Measurements from ENCODE around the gene NPY.
"Not testable (repeated sequence)": the region's sequence is repeated elsewhere in the genome, so short reads cannot be mapped to it uniquely, and the experiment has no call there.

Gene NPY

DNA sequence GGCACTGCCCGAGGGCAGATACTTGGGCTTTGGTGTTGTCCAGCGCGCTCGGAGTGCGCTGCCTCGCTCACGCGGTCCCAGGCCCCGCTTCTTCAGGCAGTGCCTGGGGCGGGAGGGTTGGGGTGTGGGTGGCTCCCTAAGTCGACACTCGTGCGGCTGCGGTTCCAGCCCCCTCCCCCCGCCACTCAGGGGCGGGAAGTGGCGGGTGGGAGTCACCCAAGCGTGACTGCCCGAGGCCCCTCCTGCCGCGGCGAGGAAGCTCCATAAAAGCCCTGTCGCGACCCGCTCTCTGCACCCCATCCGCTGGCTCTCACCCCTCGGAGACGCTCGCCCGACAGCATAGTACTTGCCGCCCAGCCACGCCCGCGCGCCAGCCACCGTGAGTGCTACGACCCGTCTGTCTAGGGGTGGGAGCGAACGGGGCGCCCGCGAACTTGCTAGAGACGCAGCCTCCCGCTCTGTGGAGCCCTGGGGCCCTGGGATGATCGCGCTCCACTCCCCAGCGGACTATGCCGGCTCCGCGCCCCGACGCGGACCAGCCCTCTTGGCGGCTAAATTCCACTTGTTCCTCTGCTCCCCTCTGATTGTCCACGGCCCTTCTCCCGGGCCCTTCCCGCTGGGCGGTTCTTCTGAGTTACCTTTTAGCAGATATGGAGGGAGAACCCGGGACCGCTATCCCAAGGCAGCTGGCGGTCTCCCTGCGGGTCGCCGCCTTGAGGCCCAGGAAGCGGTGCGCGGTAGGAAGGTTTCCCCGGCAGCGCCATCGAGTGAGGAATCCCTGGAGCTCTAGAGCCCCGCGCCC lies at the start of gene NPY:
Gene NPY (plus strand): TSS at position 294 of the 802 bp plus-strand sequence. CDS start 1,051 bp downstream, outside the sequence.
- no peak for DNase-seq (ENCODE audit: low read depth)

DNA sequence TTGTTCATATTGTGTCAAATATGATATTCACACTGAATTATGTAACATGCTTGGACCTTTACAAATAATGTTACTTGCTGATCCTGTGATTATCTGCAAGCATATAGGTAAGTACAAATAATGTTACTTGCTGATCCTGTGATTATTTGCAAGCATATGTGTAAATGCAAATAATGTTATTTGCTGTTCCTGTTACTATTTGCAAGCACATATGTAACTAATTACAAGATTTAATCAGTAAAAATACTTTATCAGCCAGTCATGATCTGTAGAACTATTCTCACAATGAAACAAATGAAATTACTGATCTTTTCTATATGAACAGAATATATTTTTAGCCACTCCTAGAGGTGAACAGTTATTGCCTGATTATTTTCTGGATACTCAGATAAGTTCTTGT lies 44.7 kb upstream of the NPY start:
- no peak for DNase-seq (ENCODE audit: low read depth)

DNA sequence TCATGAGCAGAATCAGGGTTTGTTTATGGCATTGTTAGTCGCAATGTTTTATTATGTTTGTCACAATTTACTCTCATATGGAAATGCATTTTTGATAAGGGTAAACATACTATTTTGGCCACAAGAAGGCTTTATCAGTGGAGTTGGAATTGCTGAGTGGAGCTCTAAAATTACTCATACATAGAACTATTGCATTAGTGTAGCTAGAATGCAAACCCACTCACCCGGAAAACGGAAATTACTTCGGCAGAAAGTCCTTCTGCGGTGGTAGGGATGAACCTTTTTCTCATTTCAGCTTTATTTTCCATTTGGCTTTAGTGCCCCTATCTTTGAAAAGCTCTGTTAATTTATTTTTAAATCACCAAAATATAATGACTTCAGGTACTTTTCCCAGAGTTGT lies 42.8 kb upstream of the NPY start:
- DNase-seq (ENCODE audit: low read depth) = no peak

DNA sequence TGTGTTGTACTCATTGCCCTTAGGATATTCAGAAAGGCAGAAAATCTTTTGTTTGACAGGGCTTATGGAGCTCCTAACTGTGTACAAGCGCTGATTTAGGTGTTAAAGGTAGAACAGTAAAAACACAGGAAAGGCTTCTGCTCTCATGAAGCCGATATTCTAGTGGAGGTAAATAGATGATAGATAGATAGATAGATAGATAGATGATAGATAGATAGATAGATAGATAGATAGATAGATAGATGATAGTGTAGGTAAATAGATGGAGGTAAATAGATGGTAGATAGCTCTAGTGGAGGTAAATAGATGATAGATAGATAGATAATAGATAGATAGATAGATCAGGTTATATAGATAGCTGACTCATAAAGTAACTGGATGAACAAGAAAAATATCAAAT lies 39.4 kb upstream of the NPY start:
- no peak for DNase-seq (ENCODE audit: low read depth)

DNA sequence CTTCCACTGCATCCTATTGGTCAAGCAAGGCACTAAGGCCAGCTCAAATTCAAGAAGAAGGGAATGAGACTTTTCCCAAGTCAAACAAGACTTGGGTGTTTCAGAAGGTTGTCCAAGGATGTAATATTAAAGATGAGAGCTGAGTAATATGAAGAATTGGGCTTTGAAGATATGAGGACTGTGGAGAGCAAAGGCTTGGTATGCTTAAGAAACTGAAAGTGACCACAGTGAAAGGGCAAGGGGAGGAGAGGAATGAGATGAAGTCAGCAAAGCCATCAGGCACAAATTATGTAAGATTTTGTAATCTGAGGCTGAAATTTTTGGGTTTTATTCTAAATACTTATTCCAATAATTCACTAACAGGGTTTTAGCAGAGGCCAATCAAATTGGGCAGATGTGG lies 38.6 kb upstream of the NPY start:
- DNase-seq (ENCODE audit: low read depth) = no peak

DNA sequence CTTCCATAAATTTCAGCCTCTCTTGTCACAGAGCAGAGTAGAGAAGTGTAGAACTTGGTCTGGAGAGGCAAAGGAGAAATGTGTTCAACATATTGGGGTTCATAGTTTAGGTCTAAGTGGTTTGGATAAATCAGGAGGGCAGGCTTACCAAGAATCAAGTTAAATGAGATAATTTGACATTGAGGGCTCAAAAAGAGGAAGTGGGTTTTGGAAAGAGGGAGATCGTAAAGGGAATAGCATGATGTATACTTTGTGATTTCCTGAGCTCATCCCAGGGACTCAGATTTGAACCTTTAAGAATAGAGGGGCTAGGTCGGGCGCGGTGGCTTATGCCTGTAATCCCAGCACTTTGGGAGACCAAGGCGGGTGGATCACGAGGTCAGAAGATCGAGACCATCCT lies 34.7 kb upstream of the NPY start:
- no peak for DNase-seq (ENCODE audit: low read depth)

DNA sequence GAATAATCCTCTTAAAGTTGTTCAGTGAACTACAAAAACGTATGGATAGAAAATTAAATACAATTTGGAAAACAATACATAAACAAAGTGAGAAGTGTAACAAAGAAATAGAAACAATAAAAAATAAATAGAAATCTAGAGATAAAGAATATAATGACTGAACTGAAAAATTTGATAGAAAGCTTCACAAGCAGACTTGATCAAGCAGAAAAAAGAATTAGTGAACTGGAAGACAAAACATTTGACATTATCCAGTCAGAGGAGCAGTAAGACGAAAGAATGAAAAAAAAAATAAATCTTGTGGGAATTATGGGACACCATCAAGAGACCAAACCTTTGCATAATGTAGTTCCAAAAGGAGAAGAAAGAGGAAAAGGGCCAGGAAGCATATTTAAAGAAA lies 32.4 kb upstream of the NPY start:
- no peak for DNase-seq (ENCODE audit: low read depth)

DNA sequence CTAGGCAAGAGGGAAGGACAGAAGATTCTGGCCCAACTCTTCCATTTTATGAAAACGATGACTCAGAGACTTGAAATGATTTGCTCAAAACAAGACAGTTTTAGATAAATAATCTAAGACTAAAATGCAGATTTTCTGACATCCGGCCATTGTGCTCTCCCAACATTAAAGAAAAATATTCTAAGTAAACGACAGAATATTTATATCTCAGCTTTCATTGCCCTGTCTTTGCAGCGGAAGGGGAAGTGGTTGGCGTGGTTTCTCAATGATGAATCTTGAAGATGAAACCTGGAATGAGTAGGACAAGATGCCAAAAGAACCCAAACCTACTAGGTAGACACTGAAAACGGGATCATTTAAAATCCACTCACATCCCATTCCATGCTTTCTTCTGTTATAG lies 28.9 kb upstream of the NPY start:
- no peak for DNase-seq (ENCODE audit: low read depth)

DNA sequence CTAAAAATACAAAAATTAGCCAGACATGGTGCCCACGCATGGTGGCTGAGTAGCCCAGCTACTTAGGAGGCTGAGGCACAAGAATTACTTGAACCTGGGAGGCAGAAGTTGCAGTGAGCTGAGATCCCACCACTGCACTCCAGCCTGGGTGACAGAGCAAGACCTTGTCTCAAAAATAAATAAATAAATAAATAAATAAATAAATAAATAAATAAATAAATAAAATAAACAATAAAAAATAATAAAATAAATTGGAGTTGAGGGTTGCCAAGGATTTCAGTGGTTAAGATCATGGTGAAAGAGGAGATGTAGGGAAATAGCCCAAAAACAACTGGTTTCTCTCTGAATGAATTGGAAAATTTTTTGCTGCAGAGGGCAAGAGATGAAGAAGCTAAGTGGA lies 25.7 kb upstream of the NPY start:
- not testable (repeated sequence) for DNase-seq (ENCODE audit: low read depth)

DNA sequence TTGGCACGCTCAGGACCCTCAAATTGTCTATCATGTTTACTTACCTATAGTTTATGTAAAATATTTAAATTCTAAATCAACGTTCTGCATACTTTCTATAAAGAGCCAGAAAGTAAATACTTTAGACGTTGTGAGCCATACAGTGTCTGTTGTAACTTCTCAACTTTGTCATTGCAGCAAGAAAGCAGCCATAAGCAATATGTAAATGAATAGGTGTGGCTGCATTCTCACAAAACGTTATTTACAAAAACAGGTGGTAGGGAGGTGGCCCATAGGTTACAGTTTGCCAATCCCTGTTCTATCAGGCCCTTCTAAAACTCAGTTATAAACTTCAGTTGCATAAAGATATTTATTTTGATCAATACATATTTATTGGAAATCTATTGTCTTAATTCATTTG lies 12.1 kb upstream of the NPY start:
- no peak for DNase-seq (ENCODE audit: low read depth)

DNA sequence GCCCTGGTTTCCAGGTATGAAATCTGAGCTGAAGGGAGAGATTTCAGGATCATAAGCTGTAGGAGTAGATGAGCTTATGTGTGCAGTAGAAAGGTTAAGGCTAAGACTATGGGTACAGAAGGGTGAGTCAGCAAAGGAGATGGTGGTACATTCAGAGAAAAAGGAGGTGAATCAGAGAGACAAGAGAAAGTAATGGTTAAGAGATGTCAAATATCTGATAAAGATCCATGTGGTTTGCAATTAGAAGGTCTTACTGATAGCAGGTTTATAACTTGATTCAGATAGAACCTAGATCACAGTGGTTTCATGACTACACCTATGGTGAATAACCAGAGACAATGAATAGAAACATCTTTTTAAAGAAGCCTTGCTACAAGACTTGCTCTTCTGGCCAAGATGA lies 4.5 kb upstream of the NPY start:
- no peak for DNase-seq (ENCODE audit: low read depth)

DNA sequence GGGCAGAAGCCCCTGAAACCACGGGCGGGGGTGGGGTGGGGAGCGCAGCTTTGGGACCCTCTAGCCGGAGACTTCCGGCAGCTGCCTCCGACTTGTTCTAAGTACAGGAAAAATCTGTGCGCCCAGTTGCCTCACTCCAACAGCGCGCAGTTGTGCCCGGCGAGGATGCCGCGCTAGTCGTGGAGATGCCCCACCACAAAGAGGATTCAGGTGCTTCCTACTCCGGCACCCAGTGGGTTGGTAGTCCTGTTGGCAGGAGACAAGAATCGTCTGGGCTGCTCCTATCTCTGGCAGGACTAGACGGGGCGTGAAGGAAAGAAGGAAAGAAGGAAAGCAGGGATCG lies 465 bp upstream of the NPY start:
- DNase-seq (ENCODE audit: low read depth) = no peak

DNA sequence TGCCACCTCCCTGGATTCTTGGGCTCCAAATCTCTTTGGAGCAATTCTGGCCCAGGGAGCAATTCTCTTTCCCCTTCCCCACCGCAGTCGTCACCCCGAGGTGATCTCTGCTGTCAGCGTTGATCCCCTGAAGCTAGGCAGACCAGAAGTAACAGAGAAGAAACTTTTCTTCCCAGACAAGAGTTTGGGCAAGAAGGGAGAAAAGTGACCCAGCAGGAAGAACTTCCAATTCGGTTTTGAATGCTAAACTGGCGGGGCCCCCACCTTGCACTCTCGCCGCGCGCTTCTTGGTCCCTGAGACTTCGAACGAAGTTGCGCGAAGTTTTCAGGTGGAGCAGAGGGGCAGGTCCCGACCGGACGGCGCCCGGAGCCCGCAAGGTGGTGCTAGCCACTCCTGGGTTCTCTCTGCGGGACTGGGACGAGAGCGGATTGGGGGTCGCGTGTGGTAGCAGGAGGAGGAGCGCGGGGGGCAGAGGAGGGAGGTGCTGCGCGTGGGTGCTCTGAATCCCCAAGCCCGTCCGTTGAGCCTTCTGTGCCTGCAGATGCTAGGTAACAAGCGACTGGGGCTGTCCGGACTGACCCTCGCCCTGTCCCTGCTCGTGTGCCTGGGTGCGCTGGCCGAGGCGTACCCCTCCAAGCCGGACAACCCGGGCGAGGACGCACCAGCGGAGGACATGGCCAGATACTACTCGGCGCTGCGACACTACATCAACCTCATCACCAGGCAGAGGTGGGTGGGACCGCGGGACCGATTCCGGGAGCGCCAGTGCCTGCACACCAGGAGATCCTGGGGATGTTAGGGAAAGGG lies 913 bp downstream of the NPY start:
- no peak for DNase-seq (ENCODE audit: low read depth)

DNA sequence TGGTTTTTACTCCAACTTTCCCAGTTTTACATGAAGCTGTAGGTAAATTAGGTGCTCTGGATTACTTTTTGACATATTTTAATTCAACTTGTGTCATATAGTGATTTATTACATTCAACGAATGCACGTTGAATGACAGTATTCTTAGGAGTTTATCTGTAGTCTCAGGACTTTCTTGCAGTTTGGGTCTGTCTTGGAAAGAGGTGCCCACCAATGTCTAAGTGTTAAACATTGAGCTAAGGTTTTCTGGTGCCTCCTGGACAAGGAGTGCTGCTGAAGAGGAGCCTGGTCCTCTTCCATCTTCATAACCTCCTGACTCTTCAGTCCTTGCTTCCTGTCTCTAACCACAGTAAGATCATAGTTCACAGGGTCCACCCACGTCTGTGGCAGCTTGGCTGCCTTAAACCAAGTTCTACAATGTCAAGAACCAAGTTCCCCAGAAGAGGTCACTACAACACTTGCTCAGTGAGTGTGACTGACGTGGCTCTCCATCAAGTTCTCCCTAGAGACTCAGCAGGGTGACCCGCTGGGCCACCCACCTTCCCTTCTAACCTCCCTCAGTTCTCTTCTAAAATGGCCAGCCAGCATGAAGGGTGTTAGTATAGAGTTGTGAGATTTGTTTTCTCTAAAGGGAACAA lies 6.1 kb downstream of the NPY start:
- no peak for DNase-seq (ENCODE audit: low read depth)

DNA sequence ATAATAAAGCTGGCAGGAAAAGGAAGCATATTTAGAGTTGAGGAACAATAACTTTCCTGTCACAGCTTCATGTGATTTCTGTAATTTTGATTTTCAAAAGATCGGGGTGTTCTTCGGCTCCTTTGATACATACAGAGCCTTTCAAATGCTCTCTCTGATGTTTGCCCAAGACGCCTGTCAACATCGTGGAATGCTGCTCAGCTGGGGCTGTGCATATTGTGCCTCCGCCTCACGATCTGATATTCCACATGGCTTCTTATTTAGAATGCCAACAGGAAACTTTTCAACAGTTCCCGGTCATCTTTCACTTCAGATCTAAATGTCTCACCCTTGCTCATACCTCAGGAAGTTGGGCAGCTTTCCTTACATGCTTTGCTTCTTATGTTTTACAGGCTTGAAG lies 7.3 kb downstream of the NPY start:
- no peak for DNase-seq (ENCODE audit: low read depth)

DNA sequence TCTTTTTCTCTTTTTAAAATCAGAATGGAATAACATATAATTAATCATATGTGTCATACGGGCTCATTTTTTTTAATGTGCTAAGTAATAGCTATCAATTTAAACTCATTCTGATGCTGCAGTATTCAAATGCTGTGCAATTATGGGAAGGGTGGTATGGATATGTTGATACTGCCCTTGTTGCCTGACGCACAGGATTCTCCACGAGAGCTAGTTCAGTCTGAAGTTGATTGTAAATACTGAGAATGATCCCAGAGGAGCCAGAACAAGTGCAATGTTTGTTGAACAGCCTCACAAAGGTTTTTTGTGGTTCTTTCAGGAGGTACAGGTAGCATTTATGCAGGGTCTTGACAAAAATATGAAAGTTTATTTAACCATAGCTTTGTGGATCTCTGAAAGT lies 13.4 kb downstream of the NPY start:
- DNase-seq (ENCODE audit: low read depth) = no peak

DNA sequence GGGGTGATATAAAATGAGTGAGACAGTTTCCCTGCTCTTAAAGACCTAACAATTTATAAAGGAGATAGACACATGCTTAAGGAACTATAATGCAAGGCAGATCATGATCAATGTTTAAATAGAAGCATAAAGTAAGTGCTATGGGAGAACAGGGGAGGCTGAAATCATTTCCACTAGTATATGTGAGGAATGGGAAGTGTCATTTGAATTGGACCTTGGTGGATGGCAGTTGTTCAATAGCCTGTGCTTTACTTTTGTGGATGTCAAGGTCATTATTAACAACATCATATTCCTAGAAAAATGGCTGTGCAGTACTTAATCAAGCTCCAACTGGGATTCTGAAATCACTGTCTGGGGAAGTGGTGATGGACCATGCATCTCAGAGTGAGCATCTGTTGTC lies 14.7 kb downstream of the NPY start:
- DNase-seq (ENCODE audit: low read depth) = no peak

DNA sequence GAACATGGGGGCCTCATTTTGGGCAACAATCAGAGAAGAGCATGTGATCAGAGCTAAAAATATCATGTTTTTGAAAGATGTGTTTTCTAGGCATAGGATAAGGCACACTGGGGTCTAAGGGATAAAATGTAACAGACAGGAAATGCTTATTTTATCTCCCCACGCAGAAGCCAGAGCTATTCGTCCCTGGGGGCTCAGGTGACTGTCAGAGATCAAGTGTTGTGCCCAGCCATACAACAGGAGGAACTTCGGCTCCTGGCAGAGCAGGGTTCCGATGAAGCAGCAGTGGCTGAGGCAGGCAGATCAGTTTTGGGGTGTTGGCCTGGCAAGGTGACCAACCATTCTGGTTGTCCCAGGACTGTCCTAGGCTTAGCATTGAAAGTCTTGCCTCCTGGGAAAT lies 15.2 kb downstream of the NPY start:
- no peak for DNase-seq (ENCODE audit: low read depth)

DNA sequence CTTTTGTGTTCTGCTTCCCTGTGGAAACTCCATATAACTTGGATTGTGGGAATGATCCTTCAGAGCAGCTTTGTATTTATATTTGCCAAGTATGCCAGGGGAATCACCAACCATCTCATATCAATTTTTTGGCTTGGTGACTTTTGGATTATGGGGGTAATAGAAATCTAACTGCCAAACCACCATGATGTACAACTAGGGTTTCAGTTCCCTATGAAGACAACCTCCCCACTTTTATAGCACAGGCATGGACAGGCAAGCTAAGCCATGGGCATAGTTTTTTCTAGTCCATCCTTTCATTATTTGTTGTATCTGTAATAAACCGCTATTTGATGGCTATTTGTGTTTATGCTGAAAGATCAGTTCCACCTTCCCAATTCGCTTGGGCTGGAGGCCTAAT lies 17.7 kb downstream of the NPY start:
- DNase-seq (ENCODE audit: low read depth) = no peak

DNA sequence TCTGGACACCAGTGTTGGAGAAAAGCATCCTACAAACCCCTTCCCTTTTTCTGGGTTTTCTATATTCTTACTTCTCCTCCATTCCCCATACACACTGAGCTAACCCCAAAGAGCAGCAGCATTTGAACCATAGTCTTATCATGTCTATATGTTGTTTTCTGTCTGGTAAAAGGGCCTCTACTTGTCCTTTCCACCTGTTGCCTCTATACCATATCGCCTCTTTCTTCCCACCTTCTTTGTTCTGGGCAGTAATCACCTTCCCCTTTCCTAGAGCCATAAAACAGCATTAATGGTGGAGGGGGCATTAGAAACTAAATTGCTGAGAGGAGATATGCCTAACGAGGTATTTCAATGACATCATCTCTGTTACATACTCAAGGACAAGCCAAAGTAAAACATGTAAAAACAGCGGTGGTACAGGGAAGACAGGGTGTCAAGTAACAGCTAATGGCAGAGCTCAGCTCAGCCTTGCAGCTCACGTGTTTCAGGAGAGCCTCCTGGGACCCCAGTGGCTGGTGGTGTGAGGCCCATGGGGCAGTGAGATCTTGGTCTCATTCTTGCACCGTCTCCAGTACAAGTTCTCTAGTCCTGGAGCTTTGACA lies 20.6 kb downstream of the NPY start:
- no peak for DNase-seq (ENCODE audit: low read depth)

DNA sequence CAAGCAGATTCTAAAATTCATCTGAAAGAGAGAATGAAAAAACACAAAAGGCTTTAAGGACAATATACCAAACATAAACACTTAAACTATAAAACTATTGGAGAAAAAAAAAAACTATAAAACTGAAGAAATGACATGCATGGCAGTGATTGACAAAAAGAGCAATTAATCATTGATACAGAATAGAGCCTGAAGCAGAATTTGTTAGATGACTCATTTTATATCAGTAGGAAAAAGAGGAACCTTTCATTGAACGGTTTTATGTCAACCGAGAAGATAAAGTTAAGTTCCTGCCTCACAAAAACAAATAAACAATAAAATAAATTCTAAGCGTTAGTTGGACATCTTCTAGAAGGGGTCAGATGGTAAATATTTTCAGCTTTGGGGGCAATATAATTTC lies 23.3 kb downstream of the NPY start:
- DNase-seq (ENCODE audit: low read depth) = no peak

DNA sequence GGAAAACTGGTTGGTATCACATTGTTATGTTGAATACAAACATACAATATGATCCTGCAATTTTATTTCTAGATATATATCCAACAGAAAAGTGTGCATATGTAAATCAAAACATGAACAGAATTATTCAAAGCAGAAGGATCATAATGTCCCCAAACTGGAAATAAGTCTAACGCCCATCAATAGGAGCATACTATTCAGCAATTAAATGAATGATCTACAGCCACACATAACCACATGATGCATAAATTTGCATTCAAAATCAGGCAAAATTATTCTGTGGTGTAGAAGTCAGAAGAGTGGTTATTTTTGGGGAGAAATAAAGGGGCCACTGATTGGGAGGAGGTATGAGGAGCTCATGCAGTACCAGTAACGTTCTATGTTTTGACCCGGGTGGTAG lies 28.6 kb downstream of the NPY start:
- no peak for DNase-seq (ENCODE audit: low read depth)

DNA sequence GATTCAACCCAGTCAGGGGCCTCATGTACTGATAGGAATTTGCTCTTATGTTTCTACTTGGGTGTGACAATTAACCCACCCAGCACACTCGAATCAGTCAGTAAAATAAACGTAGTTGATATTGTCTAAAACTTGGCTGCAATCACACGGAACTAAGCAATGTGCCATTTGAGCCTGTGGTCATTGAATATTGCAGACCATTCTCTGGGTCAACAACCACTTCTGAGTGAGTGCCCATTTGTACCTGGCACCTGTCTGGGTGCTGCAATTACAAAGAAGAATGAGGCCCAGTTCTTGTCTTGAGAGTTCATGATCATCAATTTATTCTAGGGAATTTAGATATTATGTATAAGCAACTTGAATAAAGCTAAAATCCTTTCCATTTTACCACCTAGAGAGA lies 29.8 kb downstream of the NPY start:
- no peak for DNase-seq (ENCODE audit: low read depth)

Data from activated gamma-delta T cell treated with anti-CD3 and anti-CD28 coated beads, Interleukin-2, amount 50 U/mL, for 16 hours (primary cell).